ENCODE results near the gene EIF5AL1. TPM values are rescaled to one million over a fixed set of nuclear protein-coding genes. Genes with fewer than 3 reads are reported as not detected.
"Not testable (repeated sequence)": the region's sequence is repeated elsewhere in the genome, so short reads cannot be mapped to it uniquely, and the experiment has no call there.

Gene EIF5AL1
- total and polyA plus RNA-seq, 2 experiments from 2014 or later: 0.65 to 6.1 TPM

- Histone ChIP-seq H3F3A (ENCODE audit: insufficient read depth) (no peaks in the 10 kb centered on the region), H3K9me3 (ENCODE audit: low read depth) (no peaks in the 10 kb centered on the region), H3K27me3 (replicated peaks; ENCODE audit: insufficient read depth) (peaks cover 4% of the 10 kb centered on the region), H3K36me3 (ENCODE audit: low read depth) (no peaks in the 10 kb centered on the region), H3K9me2 (ENCODE audit: insufficient read depth) (no peaks in the 10 kb centered on the region), H3K9ac (no peak overlapping the region), H2AFZ (no peak overlapping the region), H4K20me1 (ENCODE audit: insufficient read depth) (no peaks in the 10 kb centered on the region), H3K79me2 (ENCODE audit: insufficient read depth) (no peaks in the 10 kb centered on the region), H3K4me2 (ENCODE audit: unreplicated experiment) (no peak overlapping the region), H3K4me1 (ENCODE audit: insufficient read depth) (no peaks in the 10 kb centered on the region), H3K4me3 (no peak overlapping the region), H3K27ac (no peak overlapping the region)
- DNase-seq: no peak
- TF ChIP-seq EZH2 (IDR thresholded peaks at IDR 0.05; ENCODE audit: insufficient read depth, poor library complexity, severe bottlenecking) (no peak), EZH2phosphoT487 (IDR thresholded peaks at IDR 0.05; ENCODE audit: insufficient read depth, low read depth) (no peak)
- in situ Hi-C loops (cut with MboI): no loop called here
- 52 to 63% methylated on average over 7 of the region's 7 CpGs for WGBS, 2 experiments (ENCODE audit: low coverage in 1 of 2, low lambda C conversion rate in 2 of 2, missing lambda C conversion rate in 2 of 2)
These were observed 9.6 kb upstream of the EIF5AL1 start for GRCh38 chr10:79502561-79503309.

DNA sequence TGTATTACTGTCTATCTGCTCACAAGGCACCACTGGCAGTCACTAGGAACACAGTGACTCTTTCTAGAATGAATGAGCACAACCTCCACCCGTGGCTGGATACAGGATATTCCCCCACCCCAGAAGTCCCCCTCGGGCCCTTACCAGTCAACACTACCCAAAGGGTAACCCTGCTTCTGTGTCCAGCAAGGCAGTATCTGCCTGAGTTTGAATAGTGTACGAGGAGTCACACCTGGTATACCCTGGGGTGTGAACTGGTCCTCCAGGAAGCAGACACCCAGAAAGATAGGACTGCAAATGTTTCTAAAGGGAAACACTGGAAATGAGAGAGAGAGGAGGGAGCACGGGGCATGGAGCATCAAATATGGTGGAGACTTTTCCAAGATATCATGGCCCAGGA is 8.5 kb upstream of the EIF5AL1 start:
- H3K4me1 ChIP-seq (ENCODE audit: insufficient read depth); H3K27me3 ChIP-seq (replicated peaks; ENCODE audit: insufficient read depth); H3F3A ChIP-seq (ENCODE audit: insufficient read depth); H4K20me1 ChIP-seq (ENCODE audit: insufficient read depth); in situ Hi-C loops (cut with MboI); DNase-seq; H3K4me2 ChIP-seq (ENCODE audit: unreplicated experiment); H3K36me3 ChIP-seq (ENCODE audit: low read depth); H3K4me3 ChIP-seq; H3K9me3 ChIP-seq (ENCODE audit: low read depth); H2AFZ ChIP-seq; H3K27ac ChIP-seq; H3K79me2 ChIP-seq (ENCODE audit: insufficient read depth); H3K9me2 ChIP-seq (ENCODE audit: insufficient read depth); H3K9ac ChIP-seq: not testable (repeated sequence)
- WGBS, 2 experiments (ENCODE audit: low coverage in 1 of 2, low lambda C conversion rate in 2 of 2, missing lambda C conversion rate in 2 of 2): 57 to 62% methylated on average over 4 of the region's 4 CpGs

GRCh38 chr10:79504483-79504882 is 7.8 kb upstream of the EIF5AL1 start:
- H3K27ac ChIP-seq; H3K9ac ChIP-seq; H3F3A ChIP-seq (ENCODE audit: insufficient read depth); H3K79me2 ChIP-seq (ENCODE audit: insufficient read depth); in situ Hi-C loops (cut with MboI); H3K4me1 ChIP-seq (ENCODE audit: insufficient read depth); H3K27me3 ChIP-seq (replicated peaks; ENCODE audit: insufficient read depth); H2AFZ ChIP-seq; H3K9me3 ChIP-seq (ENCODE audit: low read depth); H4K20me1 ChIP-seq (ENCODE audit: insufficient read depth); DNase-seq; H3K4me3 ChIP-seq; H3K9me2 ChIP-seq (ENCODE audit: insufficient read depth); H3K4me2 ChIP-seq (ENCODE audit: unreplicated experiment); H3K36me3 ChIP-seq (ENCODE audit: low read depth): not testable (repeated sequence)
- WGBS, 2 experiments (ENCODE audit: low coverage in 1 of 2, low lambda C conversion rate in 2 of 2, missing lambda C conversion rate in 2 of 2): no CpG with 5 or more reads among the region's 2 CpGs

DNA sequence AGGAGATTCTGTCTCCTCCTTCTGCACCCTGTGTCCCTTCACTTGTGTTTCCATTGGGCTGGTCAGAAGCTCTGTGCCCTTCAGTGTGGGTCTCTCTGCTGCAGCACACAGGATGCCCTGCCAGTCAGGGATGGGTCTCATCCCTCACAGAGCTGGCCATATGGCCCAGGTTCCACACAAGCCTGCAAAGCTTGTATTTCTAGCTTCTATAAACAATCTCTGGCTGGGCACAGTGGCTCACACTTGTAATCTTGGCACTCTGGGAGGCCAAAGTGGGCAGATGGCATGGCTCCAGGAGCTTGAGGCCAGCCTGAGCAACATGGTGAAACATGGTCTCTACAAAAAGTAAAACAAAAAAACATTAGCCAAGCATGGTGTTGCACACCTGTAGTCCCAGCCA is 7.0 kb upstream of the EIF5AL1 start:
- H3K27me3 ChIP-seq (replicated peaks; ENCODE audit: insufficient read depth); DNase-seq; H3K79me2 ChIP-seq (ENCODE audit: insufficient read depth); H3K27ac ChIP-seq; H3K4me1 ChIP-seq (ENCODE audit: insufficient read depth); H3K36me3 ChIP-seq (ENCODE audit: low read depth); H3K9me2 ChIP-seq (ENCODE audit: insufficient read depth); H3K9me3 ChIP-seq (ENCODE audit: low read depth); in situ Hi-C loops (cut with MboI); H3K4me3 ChIP-seq; H3F3A ChIP-seq (ENCODE audit: insufficient read depth); H2AFZ ChIP-seq; H4K20me1 ChIP-seq (ENCODE audit: insufficient read depth); H3K9ac ChIP-seq; H3K4me2 ChIP-seq (ENCODE audit: unreplicated experiment): not testable (repeated sequence)

DNA sequence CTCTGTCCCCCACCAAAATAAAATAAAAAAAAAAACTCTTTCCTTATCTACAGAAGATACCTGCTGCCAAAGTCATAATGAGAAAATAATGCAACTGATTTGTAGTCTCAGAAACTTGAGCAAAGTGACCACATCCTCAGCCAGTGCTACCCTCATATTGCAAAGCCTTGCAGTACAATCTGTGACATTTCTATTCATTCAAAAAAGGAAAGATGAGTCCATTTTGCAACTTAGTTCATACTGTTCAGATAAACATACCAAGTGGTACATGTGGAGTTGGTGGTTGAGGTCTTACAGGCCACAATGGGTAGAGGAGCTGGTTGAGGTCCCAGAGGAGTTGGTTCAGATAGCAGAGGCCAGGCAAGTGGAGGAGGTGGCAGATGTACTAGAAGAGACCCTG is 6.5 kb upstream of the EIF5AL1 start:
- Histone ChIP-seq H3K27ac (no peak overlapping the region), H3K27me3 (replicated peaks; ENCODE audit: insufficient read depth) (peaks cover 4% of the 10 kb centered on the region; the same call in 1 of the 2 replicates), H3K36me3 (ENCODE audit: low read depth) (no peaks in the 10 kb centered on the region), H3K9ac (no peak overlapping the region), H4K20me1 (ENCODE audit: insufficient read depth) (no peaks in the 10 kb centered on the region), H2AFZ (no peak overlapping the region), H3F3A (ENCODE audit: insufficient read depth) (no peaks in the 10 kb centered on the region), H3K9me3 (ENCODE audit: low read depth) (no peaks in the 10 kb centered on the region), H3K9me2 (ENCODE audit: insufficient read depth) (no peaks in the 10 kb centered on the region), H3K79me2 (ENCODE audit: insufficient read depth) (no peaks in the 10 kb centered on the region), H3K4me1 (ENCODE audit: insufficient read depth) (no peaks in the 10 kb centered on the region), H3K4me3 (no peak overlapping the region), H3K4me2 (ENCODE audit: unreplicated experiment) (no peak overlapping the region)
- TF ChIP-seq EZH2phosphoT487 (IDR thresholded peaks at IDR 0.05; ENCODE audit: insufficient read depth, low read depth): no peak
- TF ChIP-seq EZH2 (IDR thresholded peaks at IDR 0.05; ENCODE audit: insufficient read depth, poor library complexity, severe bottlenecking): no peak
- in situ Hi-C loops (cut with MboI): no loop called here
- DNase-seq: no peak
